ELF-1 (cell line): ENCODE results near the gene HS2ST1.

Experiments used
- DNase-seq: peaks from one replicate; pipeline ENCODE4 v3.0.0-alpha.2; 2016; ENCODE audit warnings: low read depth, low spot score

The HS2ST1 gene

DNA sequence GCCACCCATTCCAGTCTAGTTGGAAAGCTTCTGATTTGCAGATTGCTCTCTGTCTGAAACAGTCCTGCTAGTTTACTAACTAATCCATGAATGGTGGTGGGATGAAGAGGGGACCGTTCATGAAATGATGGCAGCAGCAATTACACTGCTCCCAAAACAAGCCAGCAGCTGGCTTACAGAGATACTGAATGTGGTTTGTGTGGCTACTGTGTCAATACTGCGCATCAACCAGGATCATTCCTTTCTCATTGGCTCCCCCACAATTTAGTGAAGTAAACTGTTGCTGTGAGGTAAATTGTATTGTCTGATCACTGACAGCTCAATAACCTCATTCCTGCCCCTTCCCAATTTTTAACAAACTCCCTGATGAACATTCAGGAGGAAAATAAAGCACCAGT, 222.9 kb downstream of the HS2ST1 start:
- DNase-seq, result no peak

DNA sequence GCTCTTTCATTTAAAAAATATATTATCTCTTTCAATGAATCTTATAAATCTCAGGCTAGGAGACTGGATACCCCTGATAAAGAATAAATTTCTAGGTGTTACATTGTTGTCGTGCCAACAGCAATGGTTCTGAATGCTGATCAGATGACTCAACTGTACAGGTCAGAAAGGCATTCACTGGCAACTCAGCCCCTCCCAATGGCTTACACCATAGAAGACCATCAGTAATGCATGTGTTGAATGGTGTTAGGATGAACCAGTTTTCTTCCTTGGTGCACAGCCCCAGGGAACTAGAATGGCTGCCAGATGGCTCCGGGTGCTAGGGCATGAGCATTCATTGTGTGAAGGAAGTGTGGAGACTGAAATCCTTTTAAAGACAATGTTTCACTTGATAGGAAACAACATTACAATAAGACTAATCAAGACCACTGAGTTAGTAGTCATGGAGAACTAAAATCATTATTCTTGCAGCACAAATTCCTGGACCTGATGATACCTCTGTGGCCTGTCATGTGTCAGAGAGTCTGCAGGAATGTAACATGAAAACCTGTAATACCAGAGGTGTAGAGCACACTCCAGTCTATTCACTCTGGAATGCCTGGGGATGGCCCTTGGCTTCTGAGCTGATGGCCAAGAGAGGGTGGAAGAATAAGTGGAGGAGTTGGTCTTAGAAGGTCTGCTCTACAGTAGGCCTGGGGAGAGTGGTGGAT, 226.6 kb downstream of the HS2ST1 start:
- no peak for DNase-seq

DNA sequence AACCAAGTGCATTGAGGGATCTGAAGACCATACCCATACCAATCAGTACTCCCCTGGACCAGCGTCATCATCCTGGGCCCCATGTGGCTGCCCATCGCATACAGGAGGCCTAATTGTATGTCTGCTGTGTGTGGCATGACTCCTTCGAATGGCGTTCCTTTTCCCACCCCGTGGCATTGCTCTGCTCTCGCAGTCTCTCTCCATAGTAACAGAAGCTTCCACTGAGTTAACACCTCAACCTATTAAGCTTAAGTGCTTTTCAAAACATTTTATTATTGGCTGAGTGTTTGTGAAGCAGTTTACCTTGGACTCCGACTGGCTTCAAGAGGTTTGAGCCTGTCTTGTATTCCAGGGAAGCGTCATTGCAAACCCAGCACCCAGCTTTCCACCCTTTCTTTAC, 227.1 kb downstream of the HS2ST1 start:
- DNase-seq, result no peak

DNA sequence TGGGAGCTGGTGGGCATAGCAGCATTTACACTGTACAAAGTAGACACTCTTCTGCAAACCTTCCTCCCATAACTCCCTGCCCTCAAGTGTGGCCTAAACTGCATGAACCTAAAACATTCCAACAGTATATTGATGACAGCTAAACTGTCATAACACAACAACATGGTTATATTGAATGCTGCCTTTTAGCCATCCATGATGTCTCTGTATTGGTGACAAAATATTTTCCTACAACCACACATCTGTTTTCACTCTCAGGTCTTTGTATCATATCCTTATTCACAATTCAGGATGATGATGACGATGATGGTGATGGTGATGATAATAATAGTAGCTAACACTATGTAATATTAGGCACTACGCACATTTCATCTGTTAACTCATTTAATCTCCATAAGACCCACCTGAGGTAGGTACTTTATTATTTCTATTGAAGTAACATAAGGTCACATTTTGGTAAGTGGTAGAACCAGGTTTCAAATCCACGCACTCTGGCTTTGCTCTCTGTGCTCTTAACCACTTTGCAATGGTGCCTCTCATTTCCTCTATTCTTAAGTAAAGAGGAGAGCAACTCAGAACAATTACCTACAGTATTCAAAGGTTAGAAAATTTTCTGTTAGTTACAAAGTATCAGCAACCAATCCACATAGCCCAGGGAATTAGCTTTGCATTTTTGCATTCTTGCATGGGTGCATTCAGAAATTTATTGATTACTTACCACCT, 229.1 kb downstream of the HS2ST1 start:
- no peak for DNase-seq

DNA sequence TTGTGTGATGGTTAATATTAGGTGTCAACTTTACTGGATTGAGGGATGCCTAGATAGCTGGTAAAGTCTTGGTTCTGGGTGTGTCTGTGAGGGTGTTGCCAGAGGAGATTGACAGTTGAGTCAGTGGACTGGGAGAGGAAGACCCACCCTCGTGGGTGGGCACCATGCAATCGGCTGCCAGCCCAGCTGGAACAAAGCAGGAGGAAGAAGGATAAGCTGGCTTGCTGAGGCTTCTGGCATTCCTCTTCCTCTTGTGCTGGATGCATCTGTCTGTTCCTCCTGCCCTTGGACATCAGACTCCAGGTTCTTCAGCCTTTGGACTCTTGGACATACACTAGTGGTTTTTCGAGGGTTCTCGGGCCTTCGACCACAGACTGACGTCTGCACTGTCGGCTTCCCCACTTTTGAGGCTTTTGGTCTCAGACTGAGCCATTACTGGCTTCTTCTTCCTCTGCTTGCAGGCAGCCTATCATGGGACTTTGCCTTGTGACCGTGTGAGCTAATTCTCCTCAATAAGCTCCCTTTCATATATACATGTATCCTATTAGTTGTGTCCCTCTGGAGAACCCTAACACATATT, 230.0 kb downstream of the HS2ST1 start:
- no peak for DNase-seq

DNA sequence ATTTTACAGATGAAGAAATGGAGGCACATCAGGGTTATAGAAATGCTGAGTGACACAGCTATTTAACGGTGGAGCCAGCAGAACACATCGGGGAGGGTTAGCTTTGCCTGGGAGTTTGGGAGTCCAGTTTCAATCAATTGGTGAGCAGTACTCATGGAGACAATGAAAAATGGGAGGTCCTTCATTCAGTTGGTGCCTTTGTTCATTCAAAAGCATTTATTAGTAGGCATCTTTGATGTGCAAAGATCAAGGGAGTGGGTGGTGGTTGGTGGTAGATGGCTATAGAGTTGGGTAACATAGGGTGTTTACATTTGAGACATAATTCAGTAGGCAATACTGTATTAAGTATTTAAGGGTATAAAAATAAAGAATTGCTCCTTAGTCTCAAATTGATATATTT, 230.5 kb downstream of the HS2ST1 start:
- DNase-seq, result no peak

DNA sequence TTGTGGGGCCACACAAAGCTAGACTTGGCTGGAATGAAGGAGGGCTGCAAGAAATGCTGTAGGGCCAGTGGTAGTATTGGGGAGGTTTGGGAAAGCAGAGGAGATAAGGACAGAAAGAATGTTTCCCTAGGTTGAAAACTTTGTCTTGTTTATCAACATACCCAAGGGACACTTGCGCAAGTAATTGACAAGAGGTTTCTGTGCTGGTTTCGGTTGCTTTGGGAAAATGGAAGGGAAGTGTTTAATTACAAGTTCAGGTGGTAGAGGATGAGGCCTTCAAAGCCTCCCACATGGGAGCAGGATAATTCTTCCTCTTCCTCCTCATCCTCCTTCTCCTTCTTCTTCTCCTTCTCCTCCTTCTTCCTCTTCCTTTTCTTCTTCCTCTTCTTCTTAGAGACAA, 232.1 kb downstream of the HS2ST1 start:
- DNase-seq, result no peak

DNA sequence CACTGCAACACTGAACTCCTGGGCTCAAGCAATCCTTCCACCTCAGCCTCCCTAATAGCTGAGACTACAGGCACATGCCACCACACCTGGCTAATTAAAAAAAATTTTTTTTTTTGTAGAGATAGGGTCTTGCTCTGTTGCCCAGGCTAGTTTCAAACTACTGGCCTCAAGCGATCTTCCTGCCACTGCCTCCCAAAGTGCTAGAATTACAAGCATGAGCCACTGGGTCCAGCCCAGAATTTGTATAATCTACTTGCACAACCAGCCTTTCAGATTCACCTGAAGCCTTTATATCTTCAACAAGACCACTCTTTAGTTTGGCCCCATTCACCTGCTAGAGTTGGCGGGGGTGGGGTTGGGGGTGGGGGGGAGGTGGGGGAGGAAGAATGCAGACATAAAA, 232.6 kb downstream of the HS2ST1 start:
- no peak for DNase-seq

DNA sequence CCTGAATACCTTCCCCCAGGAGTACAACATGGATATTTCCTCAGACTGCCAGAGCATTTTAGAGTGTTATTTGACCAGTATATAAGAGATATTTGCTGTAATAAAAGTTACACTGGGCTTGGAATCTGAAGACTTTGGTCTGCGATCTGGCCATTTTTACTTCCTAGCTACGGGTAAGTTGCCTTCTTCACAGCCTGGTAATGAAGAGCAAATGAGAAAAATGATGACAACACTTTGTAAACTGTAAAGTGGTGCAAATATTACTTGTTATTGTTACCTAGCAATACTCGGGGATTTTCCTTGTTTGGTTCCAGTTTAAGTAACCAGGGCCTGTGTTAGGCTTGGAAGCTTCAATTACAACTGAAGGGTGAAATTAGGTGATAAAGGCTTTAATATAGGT, 233.4 kb downstream of the HS2ST1 start:
- no peak for DNase-seq

DNA sequence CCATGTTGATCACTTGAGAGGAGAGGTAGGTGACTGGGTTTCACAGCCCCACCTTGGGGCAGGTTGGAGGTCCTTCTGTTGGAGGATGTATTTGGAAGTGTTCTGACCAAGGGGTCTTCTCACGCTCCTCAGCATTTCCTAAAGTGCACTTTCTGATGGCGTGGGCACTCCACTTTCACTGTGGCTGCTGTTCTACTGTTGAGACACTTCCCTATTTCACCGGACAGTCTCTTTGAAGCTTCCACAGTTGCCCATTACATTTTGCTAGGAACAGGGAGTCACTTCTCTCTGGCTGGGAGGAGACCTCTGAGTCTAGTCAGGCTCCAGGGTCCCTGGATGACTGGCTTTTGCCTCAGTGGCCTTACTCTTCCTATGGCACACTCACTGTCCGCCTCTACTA, 234.2 kb downstream of the HS2ST1 start:
- DNase-seq, result no peak

DNA sequence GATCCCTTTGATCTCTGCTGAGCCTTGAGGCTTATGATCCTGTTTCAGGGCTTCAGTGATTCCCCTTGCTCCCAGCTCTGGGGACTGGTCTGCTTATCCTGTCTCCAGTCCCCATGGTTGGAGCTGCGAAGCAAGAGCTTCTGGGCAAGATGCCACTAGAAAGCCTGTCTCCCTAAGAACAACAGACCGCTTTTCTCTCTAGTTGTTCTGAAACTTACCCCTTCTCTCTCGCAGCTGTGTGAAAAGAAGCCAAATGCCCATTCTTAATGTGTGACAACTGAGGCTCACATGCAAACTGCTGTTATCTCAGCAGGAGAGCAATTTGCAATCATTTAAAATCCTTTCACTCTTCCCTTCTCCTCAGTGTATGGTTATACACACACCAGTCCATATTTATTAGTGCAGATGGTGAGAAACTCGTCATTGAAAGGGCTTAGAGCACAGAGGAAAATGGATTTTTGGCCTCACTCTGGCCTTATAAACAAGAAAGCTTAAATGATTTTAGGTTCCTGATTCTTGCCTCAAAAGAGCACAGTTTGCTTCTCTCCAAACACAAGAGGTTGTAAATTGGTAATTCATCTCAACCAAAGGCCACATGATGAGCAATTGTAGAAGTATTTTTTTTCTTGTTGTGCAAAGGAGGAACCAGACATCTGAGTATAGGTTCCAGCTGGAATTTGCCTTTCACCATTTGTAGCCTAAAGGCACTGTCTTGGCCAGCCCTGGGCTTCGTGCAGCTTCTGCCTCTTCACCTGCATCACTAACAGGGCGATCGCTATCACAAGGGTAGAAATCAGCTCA, 235.0 kb downstream of the HS2ST1 start:
- DNase-seq, result peak; percentile 77

DNA sequence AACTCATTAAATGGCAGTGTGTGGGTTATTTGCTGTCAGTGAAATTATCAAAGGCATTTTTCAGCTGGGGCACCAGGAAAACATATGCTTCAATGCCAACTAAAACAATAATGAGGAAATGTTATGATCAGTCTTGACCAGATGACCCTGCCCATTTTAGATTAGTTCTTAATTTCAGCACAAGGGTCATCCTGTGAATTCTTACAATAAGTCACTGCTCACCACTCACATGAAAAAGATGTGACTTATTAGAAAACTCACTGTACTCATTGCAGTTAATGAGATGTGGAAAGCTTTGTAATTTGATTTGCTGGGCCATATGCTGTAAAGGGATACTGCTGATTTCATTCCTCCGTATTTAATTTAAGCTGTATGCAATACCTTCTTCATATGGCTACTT, 235.7 kb downstream of the HS2ST1 start:
- DNase-seq, result no peak

DNA sequence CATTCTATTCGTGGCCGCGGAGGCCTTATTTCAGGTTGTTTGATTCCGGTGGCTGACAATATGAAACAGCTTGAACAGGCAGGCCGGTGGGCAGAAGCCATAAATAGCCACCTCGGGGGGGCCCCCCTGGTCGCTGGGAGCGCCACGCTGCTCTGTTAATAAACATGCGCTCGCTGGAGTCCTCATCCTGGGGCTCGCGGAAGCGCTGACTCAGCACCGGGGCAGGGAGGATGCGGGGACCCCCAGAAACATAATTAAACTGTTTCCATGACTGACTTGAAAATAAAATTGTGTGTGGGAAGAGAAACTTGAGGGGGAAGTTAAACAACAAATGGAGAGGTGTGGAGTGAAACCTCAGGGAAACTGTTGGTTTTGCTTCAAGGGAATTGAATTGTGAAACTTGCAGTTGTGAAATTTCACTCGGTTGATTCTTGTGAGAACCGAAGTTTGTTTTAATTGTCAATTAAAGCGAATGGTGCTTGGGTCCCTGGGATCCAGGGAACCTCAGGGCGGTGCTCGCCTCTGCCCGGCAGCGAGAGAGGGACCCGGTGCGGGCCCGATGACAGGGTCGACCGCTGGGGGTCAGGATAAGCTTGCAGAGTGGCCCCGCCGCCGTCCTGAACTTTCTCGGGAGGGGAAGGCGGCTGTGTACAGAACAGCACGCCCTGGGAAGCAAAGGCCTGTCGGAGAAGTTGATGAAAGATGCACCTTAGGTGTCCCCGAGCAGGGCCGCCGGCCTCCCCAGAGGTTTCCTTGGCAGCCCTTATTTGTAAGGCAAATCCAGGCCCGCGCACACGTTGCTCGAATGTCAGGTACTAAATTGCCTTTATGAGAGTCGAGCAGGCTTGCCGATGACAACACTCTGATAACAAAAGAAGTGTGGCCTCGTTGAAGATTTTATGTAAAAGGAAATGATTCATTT, 237.3 kb downstream of the HS2ST1 start:
- DNase-seq, result peak; percentile 89

DNA sequence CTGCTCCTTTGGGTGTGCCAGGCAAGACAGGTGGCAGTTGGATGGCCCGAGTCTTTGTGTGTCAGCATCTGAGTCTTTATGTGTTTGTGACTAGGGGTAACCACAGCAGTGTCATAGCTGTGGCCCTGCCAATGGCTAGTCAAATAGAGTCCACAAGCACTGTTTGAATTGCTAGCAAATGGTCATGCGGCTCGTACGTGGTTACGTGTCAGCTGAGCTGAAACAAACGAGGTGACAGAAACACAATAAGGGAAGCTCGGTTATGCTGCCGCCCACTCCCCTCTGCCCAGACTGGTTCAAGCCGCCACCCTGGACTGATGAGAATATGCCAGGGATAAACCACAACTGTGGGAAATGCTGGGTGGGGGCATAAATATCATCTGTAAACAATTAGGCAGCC, 239.9 kb downstream of the HS2ST1 start:
- DNase-seq, result no peak

DNA sequence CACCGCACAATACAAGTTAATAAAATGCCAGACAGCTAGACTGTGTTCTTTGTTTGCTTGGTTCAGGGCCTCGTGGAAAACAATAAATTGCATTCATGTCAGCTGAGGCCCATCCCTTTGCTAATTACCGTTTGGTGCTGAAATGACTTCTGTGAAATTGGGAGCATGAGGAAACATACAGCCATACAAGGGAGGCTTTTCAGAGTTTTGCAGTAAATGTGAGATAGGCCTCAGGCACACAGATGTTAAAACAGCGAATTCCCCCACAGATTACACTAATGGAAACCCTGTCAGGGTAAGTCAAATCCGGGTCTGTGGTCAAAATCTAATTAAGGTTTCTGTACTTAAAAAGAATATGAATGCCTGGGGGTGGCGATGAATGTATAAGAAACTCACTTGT, 240.7 kb downstream of the HS2ST1 start:
- no peak for DNase-seq

DNA sequence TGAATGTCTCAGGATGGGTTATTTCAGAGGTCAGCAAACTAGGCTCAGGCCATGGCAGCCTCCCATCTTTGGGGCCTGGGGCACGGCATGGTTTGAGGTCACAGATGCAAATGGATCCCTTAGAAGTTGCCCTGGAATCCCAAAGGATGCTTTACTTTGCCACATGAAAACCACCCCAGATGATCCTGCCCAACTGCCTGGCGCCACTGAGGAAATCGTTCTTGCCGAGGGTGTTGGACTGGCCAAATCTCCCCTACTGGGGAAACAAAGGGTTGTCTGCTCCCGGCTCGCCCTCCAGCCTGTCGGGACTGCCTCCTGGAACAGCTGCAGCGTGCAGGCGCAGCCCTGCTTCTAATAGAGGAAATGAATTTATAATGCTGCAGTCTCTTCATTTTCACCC, 241.2 kb downstream of the HS2ST1 start:
- no peak for DNase-seq

DNA sequence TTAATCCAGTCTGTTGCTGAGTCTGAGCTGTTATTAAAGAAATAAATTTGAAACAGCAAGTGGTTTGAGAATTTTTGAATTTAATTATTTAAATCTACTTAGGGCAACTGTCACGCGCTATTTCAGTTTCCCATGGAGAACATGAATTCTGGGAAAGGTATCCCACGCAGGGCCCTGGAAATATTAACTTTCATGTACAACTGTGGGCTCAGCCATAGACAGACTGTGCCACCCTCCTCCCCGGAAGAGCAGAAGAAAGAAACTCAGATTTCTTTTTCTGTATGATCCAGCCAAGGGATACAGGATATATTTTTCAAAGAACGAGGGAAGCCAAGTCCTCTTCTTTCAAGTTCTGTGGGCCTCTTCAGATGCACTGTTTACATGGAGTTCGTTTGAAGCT, 241.7 kb downstream of the HS2ST1 start:
- no peak for DNase-seq

DNA sequence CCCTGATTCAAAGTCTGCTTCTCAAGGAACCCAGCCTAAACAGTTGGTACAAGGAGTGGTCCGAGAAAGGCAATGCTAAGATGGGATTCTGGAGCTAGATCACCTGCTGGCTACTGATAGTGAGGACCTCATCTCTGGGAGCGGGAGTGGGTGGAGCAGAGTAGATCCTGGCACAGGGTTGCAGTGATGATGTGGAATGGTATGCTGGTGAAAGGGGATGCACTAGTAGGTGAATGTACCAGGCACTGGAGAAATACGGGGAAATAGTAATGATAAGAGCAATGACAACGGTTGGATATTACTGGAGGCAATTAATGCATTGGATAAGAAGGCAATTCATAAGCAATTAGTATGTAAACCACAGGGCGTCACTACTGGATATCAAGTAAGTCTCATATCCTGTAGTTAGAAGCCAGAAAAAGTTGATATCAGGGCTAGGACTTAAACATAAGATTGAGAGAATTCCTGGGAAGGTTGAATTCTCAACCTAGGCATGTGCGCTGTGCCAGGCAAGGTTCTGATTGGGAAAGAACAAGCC, 245.0 kb downstream of the HS2ST1 start:
- no peak for DNase-seq
